NCI-H187 treated with DMSO at 0.1 percent for 48 hours (cell line): Measurements from ENCODE around the gene ZFYVE9.
"Not testable (repeated sequence)": the region's sequence is repeated elsewhere in the genome, so short reads cannot be mapped to it uniquely, and the experiment has no call there.

Source experiments
- DNase-seq: peaks from one replicate; lab custom pipeline; 2025; lab: John Stamatoyannopoulos, UW

The ZFYVE9 gene

GRCh38 chr1:52368383-52369172, 226.7 kb downstream of the ZFYVE9 start:
- DNase-seq, result no peak

GRCh38 chr1:52369851-52370250, 228.0 kb downstream of the ZFYVE9 start:
- not testable (repeated sequence) for DNase-seq

GRCh38 chr1:52385376-52385775, 243.5 kb downstream of the ZFYVE9 start:
- DNase-seq, result no peak

- no peak for DNase-seq
Observed at GRCh38 chr1:52386458-52386857, 244.6 kb downstream of the ZFYVE9 start.

- DNase-seq, result no peak
Observed at GRCh38 chr1:52393174-52393573, 251.3 kb downstream of the ZFYVE9 start.
